ENCODE results near the gene SF3B6.

GRCh38 chr2:24040511-24040910 lies 35.6 kb downstream of the SF3B6 start:
- TF ChIP-seq CTCF (IDR thresholded peaks at IDR 0.05; ENCODE audit: extremely low read depth in 1 of 2, insufficient read depth in 1 of 2, low read depth in 1 of 2, low read length in 2 of 2) (no peak), POLR2A (IDR thresholded peaks at IDR 0.05; ENCODE audit: low read depth, low read length) (no peak)

Data from endothelial cell of umbilical vein (primary cell).